GM19468 (cell line): ENCODE results near the gene IQCE.

Experiments used
- ATAC-seq: cut with Tn5 transposase; IDR thresholded peaks from one replicate; pipeline ENCODE4 v1.9.1; 2021; ENCODE audit warnings: mild to moderate bottlenecking, moderate library complexity, moderate number of reproducible peaks; ENCODE audit not compliant: unreplicated experiment; ENCODE audit errors: extremely low read depth

IQCE gene

GRCh38 chr7:2641406-2642393 lies 82.9 kb downstream of the IQCE start:
- ATAC-seq, result no peak

- no peak for ATAC-seq
Measured at GRCh38 chr7:2643386-2644219, 84.8 kb downstream of the IQCE start.

GRCh38 chr7:2644220-2644561 lies 85.4 kb downstream of the IQCE start:
- ATAC-seq, result no peak

GRCh38 chr7:2644562-2645273 lies 85.9 kb downstream of the IQCE start:
- ATAC-seq, result no peak

- no peak for ATAC-seq
Measured at GRCh38 chr7:2645274-2645868, 86.6 kb downstream of the IQCE start.

GRCh38 chr7:2646336-2646679 lies 87.5 kb downstream of the IQCE start:
- no peak for ATAC-seq

- ATAC-seq, result no peak
Measured at GRCh38 chr7:2646680-2647571, 88.1 kb downstream of the IQCE start.

- ATAC-seq, result no peak
Measured at GRCh38 chr7:2647594-2648172, 88.9 kb downstream of the IQCE start.

GRCh38 chr7:2649139-2649838 lies 90.5 kb downstream of the IQCE start:
- no peak for ATAC-seq

GRCh38 chr7:2649991-2650390 lies 91.2 kb downstream of the IQCE start:
- no peak for ATAC-seq

- ATAC-seq, result no peak
Measured at GRCh38 chr7:2650451-2650850, 91.7 kb downstream of the IQCE start.

GRCh38 chr7:2651336-2651735 lies 92.6 kb downstream of the IQCE start:
- no peak for ATAC-seq

- no peak for ATAC-seq
Measured at GRCh38 chr7:2651847-2652735, 93.3 kb downstream of the IQCE start.

- ATAC-seq, result no peak
Measured at GRCh38 chr7:2652736-2653060, 93.9 kb downstream of the IQCE start.

- no peak for ATAC-seq
Measured at GRCh38 chr7:2654059-2654458, 95.3 kb downstream of the IQCE start.

- no peak for ATAC-seq
Measured at GRCh38 chr7:2655870-2656614, 97.3 kb downstream of the IQCE start.

- ATAC-seq, result no peak
Measured at GRCh38 chr7:2657208-2657607, 98.4 kb downstream of the IQCE start.
